ENCODE measurements around the gene E2F6. TPM values are rescaled to one million over a fixed set of nuclear protein-coding genes. Genes with fewer than 3 reads are reported as not detected.

The E2F6 gene
- total and polyA plus RNA-seq, 2 of the 13 experiments (the other 11 are each of a cell fraction or from before 2014, with no cell fraction given) = 27.3 to 36.0 TPM

DNA sequence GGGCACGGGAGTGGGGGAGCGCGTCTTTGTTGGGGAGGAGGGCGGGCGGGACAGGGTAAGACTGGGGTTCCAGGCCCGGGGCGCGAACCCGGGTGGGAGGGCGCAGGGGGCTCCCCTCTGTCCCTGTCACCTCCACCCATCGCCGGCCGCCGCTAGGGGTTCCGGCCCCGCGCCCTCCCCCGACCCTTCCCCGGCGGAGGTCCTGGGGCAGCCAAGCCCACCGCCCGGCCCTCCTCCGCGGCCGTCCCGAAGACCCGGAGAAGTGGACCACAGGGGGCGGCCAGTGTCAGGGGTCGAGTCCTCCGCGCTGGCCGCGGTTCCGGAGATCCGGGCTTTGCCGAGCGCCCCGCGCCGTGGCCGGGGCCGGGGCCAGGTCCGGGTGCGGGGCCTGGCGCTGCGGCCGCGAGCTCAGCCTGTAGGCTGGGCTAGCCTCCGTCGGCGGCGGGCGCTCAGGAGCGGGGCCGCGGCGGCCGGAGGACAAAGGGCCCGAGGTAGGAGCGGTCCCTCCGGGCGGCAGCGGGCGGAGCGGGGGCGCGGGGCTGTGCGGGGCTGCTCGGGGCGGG lies 16.6 kb upstream of the E2F6 start (continued):
- TF ChIP-seq, protein P1, sequence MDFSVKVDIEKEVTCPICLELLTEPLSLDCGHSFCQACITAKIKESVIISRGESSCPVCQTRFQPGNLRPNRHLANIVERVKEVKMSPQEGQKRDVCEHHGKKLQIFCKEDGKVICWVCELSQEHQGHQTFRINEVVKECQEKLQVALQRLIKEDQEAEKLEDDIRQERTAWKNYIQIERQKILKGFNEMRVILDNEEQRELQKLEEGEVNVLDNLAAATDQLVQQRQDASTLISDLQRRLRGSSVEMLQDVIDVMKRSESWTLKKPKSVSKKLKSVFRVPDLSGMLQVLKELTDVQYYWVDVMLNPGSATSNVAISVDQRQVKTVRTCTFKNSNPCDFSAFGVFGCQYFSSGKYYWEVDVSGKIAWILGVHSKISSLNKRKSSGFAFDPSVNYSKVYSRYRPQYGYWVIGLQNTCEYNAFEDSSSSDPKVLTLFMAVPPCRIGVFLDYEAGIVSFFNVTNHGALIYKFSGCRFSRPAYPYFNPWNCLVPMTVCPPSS (IDR thresholded peaks at IDR 0.05) = no peak
- TF ChIP-seq ZZZ3 (CRISPR knock-in tag; IDR thresholded peaks at IDR 0.05; ENCODE audit: borderline replicate concordance) (no peak), ZNF30 (CRISPR knock-in tag; IDR thresholded peaks at IDR 0.05) (no peak), ZNF44 (CRISPR knock-in tag; IDR thresholded peaks at IDR 0.05) (no peak), ZNF644 (CRISPR knock-in tag; IDR thresholded peaks at IDR 0.05; ENCODE audit: low read depth) (no peak), SNAPC5 (CRISPR knock-in tag; IDR thresholded peaks at IDR 0.05; ENCODE audit: borderline replicate concordance) (no peak), KDM5A (IDR thresholded peaks at IDR 0.05; ENCODE audit: borderline replicate concordance, low read length) (no peak), TFAP4 (IDR thresholded peaks at IDR 0.05; ENCODE audit: borderline replicate concordance, low read depth) (no peak), ZBTB33 (CRISPR knock-in tag; IDR thresholded peaks at IDR 0.05) (peak; percentile 22; the same call in 1 of the 2 replicates), ZNF781 (CRISPR knock-in tag; IDR thresholded peaks at IDR 0.05; ENCODE audit: borderline replicate concordance, not compliant biosample characterization) (no peak), SKI (IDR thresholded peaks at IDR 0.05; ENCODE audit: partially characterized antibody) (no peak), ZSCAN30 (CRISPR knock-in tag; IDR thresholded peaks at IDR 0.05) (no peak), ZNF572 (CRISPR knock-in tag; IDR thresholded peaks at IDR 0.05) (no peak), SATB2 (CRISPR knock-in tag; IDR thresholded peaks at IDR 0.05) (no peak), PHB2 (IDR thresholded peaks at IDR 0.05; ENCODE audit: partially characterized antibody) (no peak), ZNF839 (CRISPR knock-in tag; IDR thresholded peaks at IDR 0.05; ENCODE audit: borderline replicate concordance) (no peak), ZNF878 (CRISPR knock-in tag; IDR thresholded peaks at IDR 0.05) (no peak), PPARG (CRISPR knock-in tag; conservative IDR thresholded peaks at IDR 0.05) (no peak), CSRNP1 (CRISPR knock-in tag; IDR thresholded peaks at IDR 0.05) (no peak), LCORL (IDR thresholded peaks at IDR 0.05) (no peak), LCORL (CRISPR knock-in tag; IDR thresholded peaks at IDR 0.05) (no peak), ZNF7 (CRISPR knock-in tag; IDR thresholded peaks at IDR 0.05) (no peak), SNRNP70 (IDR thresholded peaks at IDR 0.05; ENCODE audit: low read depth, low read length) (no peak), ZNF17 (CRISPR knock-in tag; IDR thresholded peaks at IDR 0.05) (no peak)
- TF ChIP-seq, protein P2, sequence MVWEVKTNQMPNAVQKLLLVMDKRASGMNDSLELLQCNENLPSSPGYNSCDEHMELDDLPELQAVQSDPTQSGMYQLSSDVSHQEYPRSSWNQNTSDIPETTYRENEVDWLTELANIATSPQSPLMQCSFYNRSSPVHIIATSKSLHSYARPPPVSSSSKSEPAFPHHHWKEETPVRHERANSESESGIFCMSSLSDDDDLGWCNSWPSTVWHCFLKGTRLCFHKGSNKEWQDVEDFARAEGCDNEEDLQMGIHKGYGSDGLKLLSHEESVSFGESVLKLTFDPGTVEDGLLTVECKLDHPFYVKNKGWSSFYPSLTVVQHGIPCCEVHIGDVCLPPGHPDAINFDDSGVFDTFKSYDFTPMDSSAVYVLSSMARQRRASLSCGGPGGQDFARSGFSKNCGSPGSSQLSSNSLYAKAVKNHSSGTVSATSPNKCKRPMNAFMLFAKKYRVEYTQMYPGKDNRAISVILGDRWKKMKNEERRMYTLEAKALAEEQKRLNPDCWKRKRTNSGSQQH (CRISPR knock-in tag; IDR thresholded peaks at IDR 0.05; ENCODE audit: low read depth) = no peak

Measured in HepG2 (cell line).